NB4 (cell line): ENCODE results near the gene SH3BP5L.
A peak's percentile ranks its signal among the peaks of the same experiment; 100 is the strongest.

Experiments used
- CTCF ChIP-seq: IDR thresholded peaks from one replicate; pipeline ENCODE4 v1.5.1; 2012; ENCODE audit warnings: low read depth, low read length
- MAX ChIP-seq: IDR thresholded peaks from 2 replicates; pipeline ENCODE4 v1.6.1; 2011; ENCODE audit warnings: low read depth, low read length
- MYC ChIP-seq: IDR thresholded peaks from 2 replicates; pipeline ENCODE4 v1.6.1; 2011; ENCODE audit warnings: low read depth, low read length
- POLR2A ChIP-seq: IDR thresholded peaks from 2 replicates; pipeline ENCODE4 v1.6.1; 2011; ENCODE audit warnings: mild to moderate bottlenecking; ENCODE audit not compliant: insufficient read length; ENCODE audit errors: extremely low read depth

- TF ChIP-seq CTCF = no peak
- TF ChIP-seq POLR2A = no peak
- 0 out of 2 replicates have a peak, but pooled peaks have one; percentile 5 for TF ChIP-seq MAX
- no peak for TF ChIP-seq MYC
Observed at GRCh38 chr1:248825573-248825908, 174 bp downstream of the SH3BP5L start.
